22Rv1 (cell line): Measurements from ENCODE around the gene WDR43.

ENCODE experiments used
- H3K27ac ChIP-seq: fragments of 450-650 bp; 2 replicates; pipeline ENCODE4 v1.5.1; 2017
- CTCF ChIP-seq: fragments of 450-650 bp; IDR thresholded peaks from 2 replicates; pipeline ENCODE4 v1.5.1; 2017; ENCODE audit warnings: mild to moderate bottlenecking
- ZFX ChIP-seq: fragments of 450-650 bp; IDR thresholded peaks from 2 replicates; pipeline ENCODE4 v1.6.1; 2017; ENCODE audit warnings: antibody characterized with exemption, borderline replicate concordance

WDR43 gene

GRCh38 chr2:28994074-28994473 is 99.6 kb downstream of the WDR43 start:
- H3K27ac ChIP-seq, result no peak overlapping the region

GRCh38 chr2:28994679-28995078 is 100.2 kb downstream of the WDR43 start:
- no peak overlapping the region for H3K27ac ChIP-seq
- TF ChIP-seq CTCF (no peak), ZFX (no peak)

More at GRCh38 chr2:28994074-28994473, 99.6 kb downstream of the WDR43 start:
- no peak for TF ChIP-seq CTCF
- TF ChIP-seq ZFX, result no peak

GRCh38 chr2:28995765-28996750 is 101.6 kb downstream of the WDR43 start:
- TF ChIP-seq CTCF (no peak), ZFX (no peak)
- H3K27ac ChIP-seq, result no peak overlapping the region

DNA sequence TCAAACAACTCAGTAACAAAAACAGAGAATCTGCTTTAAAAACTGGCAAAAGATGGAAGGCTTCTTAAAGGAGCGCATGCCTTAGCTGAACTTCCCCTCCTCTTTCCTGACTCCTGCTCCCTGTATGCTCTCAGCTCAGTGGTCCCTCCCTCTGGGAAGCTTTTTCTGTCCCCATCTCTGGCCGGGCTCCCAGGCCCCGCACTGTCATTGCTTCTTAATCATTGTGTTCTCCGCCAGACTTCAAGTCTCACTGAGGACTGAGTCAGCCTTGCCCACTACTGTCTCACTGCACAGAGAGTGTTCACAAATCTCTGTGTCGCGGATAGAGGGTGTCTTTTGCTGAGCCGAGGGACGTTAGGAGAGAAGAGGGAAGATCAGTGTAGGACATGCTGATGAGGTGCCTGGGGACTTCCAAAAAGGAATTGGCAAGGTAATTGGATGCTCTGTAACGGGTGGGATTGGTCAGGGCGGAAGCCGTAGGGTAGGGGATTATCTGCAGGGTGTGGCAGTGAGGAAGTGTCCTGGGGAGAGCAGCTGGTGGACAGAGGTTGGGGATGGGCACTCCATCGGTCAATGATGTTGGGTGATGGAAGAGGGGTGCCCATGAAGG is 102.9 kb downstream of the WDR43 start:
- TF ChIP-seq CTCF, result no peak
- no peak for TF ChIP-seq ZFX
- H3K27ac ChIP-seq, result no peak overlapping the region
